ENCODE data around the gene MAPK6.

The MAPK6 gene

GRCh38 chr15:52066842-52067544 lies 48.0 kb downstream of the MAPK6 start:
- no peak overlapping the region for H3K4me3 ChIP-seq (ENCODE audit: insufficient read depth, low read depth, low read length)
- peaks cover 7% of the 10 kb centered on the region for H3K36me3 ChIP-seq (ENCODE audit: control insufficient read depth, insufficient read depth, low read length)
- no peak overlapping the region for H3K27ac ChIP-seq (ENCODE audit: insufficient read depth, low read depth, low read length, poor library complexity, severe bottlenecking)
- H3K4me1 ChIP-seq (ENCODE audit: control insufficient read depth, insufficient read depth, low read length), result no peaks in the 10 kb centered on the region
- H3K27me3 ChIP-seq (ENCODE audit: control insufficient read depth, insufficient read depth, low read length, poor library complexity, severe bottlenecking), result no peaks in the 10 kb centered on the region
- 98% methylated on average over 3 of the region's 3 CpGs for WGBS, 2 experiments
- H3K9me3 ChIP-seq (ENCODE audit: control insufficient read depth, low read length), result no peaks in the 10 kb centered on the region

GRCh38 chr15:52067545-52067926 lies 48.5 kb downstream of the MAPK6 start:
- H3K36me3 ChIP-seq (ENCODE audit: control insufficient read depth, insufficient read depth, low read length), result peaks cover 6% of the 10 kb centered on the region

GRCh38 chr15:52068004-52068615 lies 49.1 kb downstream of the MAPK6 start:
- Histone ChIP-seq H3K4me3 (ENCODE audit: insufficient read depth, low read depth, low read length) (no peak overlapping the region), H3K27ac (ENCODE audit: insufficient read depth, low read depth, low read length, poor library complexity, severe bottlenecking) (no peak overlapping the region), H3K27me3 (ENCODE audit: control insufficient read depth, insufficient read depth, low read length, poor library complexity, severe bottlenecking) (no peaks in the 10 kb centered on the region), H3K4me1 (ENCODE audit: control insufficient read depth, insufficient read depth, low read length) (no peaks in the 10 kb centered on the region), H3K9me3 (ENCODE audit: control insufficient read depth, low read length) (no peaks in the 10 kb centered on the region), H3K36me3 (ENCODE audit: control insufficient read depth, insufficient read depth, low read length) (peaks cover under 1% of the 10 kb centered on the region)
- 92 to 100% methylated on average over 2 of the region's 2 CpGs for WGBS, 2 experiments

More at GRCh38 chr15:52067545-52067926, 48.5 kb downstream of the MAPK6 start:
- no peaks in the 10 kb centered on the region for H3K9me3 ChIP-seq (ENCODE audit: control insufficient read depth, low read length)
- no peak overlapping the region for H3K4me3 ChIP-seq (ENCODE audit: insufficient read depth, low read depth, low read length)
- H3K4me1 ChIP-seq (ENCODE audit: control insufficient read depth, insufficient read depth, low read length), result no peaks in the 10 kb centered on the region
- no peaks in the 10 kb centered on the region for H3K27me3 ChIP-seq (ENCODE audit: control insufficient read depth, insufficient read depth, low read length, poor library complexity, severe bottlenecking)
- H3K27ac ChIP-seq (ENCODE audit: insufficient read depth, low read depth, low read length, poor library complexity, severe bottlenecking), result no peak overlapping the region

- WGBS, 2 experiments, result 87 to 89% methylated on average over 5 of the region's 5 CpGs
Measured at GRCh38 chr15:52069559-52069958, 50.5 kb downstream of the MAPK6 start.

GRCh38 chr15:52071570-52071969 lies 52.6 kb downstream of the MAPK6 start:
- Histone ChIP-seq H3K36me3 (ENCODE audit: control insufficient read depth, insufficient read depth, low read length) (no peaks in the 10 kb centered on the region), H3K27me3 (ENCODE audit: control insufficient read depth, insufficient read depth, low read length, poor library complexity, severe bottlenecking) (no peaks in the 10 kb centered on the region), H3K4me1 (ENCODE audit: control insufficient read depth, insufficient read depth, low read length) (no peaks in the 10 kb centered on the region), H3K4me3 (ENCODE audit: insufficient read depth, low read depth, low read length) (no peak overlapping the region), H3K27ac (ENCODE audit: insufficient read depth, low read depth, low read length, poor library complexity, severe bottlenecking) (no peak overlapping the region), H3K9me3 (ENCODE audit: control insufficient read depth, low read length) (no peaks in the 10 kb centered on the region)
- WGBS, 2 experiments, result 95 to 96% methylated on average over 10 of the region's 10 CpGs

More at GRCh38 chr15:52069559-52069958, 50.5 kb downstream of the MAPK6 start:
- Histone ChIP-seq H3K36me3 (ENCODE audit: control insufficient read depth, insufficient read depth, low read length) (no peaks in the 10 kb centered on the region), H3K9me3 (ENCODE audit: control insufficient read depth, low read length) (no peaks in the 10 kb centered on the region), H3K4me3 (ENCODE audit: insufficient read depth, low read depth, low read length) (no peak overlapping the region), H3K4me1 (ENCODE audit: control insufficient read depth, insufficient read depth, low read length) (no peaks in the 10 kb centered on the region), H3K27me3 (ENCODE audit: control insufficient read depth, insufficient read depth, low read length, poor library complexity, severe bottlenecking) (no peaks in the 10 kb centered on the region), H3K27ac (ENCODE audit: insufficient read depth, low read depth, low read length, poor library complexity, severe bottlenecking) (no peak overlapping the region)

- H3K36me3 ChIP-seq (ENCODE audit: control insufficient read depth, insufficient read depth, low read length), result no peaks in the 10 kb centered on the region
- no peaks in the 10 kb centered on the region for H3K27me3 ChIP-seq (ENCODE audit: control insufficient read depth, insufficient read depth, low read length, poor library complexity, severe bottlenecking)
- H3K4me3 ChIP-seq (ENCODE audit: insufficient read depth, low read depth, low read length), result no peak overlapping the region
- no peaks in the 10 kb centered on the region for H3K9me3 ChIP-seq (ENCODE audit: control insufficient read depth, low read length)
- 88 to 91% methylated on average over 11 of the region's 11 CpGs for WGBS, 2 experiments
- H3K27ac ChIP-seq (ENCODE audit: insufficient read depth, low read depth, low read length, poor library complexity, severe bottlenecking), result no peak overlapping the region
- H3K4me1 ChIP-seq (ENCODE audit: control insufficient read depth, insufficient read depth, low read length), result peaks cover under 1% of the 10 kb centered on the region
Measured at GRCh38 chr15:52076889-52077781, 58.1 kb downstream of the MAPK6 start.

- no peak overlapping the region for H3K27ac ChIP-seq (ENCODE audit: insufficient read depth, low read depth, low read length, poor library complexity, severe bottlenecking)
- no peaks in the 10 kb centered on the region for H3K36me3 ChIP-seq (ENCODE audit: control insufficient read depth, insufficient read depth, low read length)
- no peaks in the 10 kb centered on the region for H3K27me3 ChIP-seq (ENCODE audit: control insufficient read depth, insufficient read depth, low read length, poor library complexity, severe bottlenecking)
- no peaks in the 10 kb centered on the region for H3K9me3 ChIP-seq (ENCODE audit: control insufficient read depth, low read length)
- WGBS, 2 experiments, result 90 to 91% methylated on average over 10 of the region's 10 CpGs
- no peak overlapping the region for H3K4me3 ChIP-seq (ENCODE audit: insufficient read depth, low read depth, low read length)
- peaks cover 5% of the 10 kb centered on the region for H3K4me1 ChIP-seq (ENCODE audit: control insufficient read depth, insufficient read depth, low read length)
Measured at GRCh38 chr15:52078197-52078875, 59.3 kb downstream of the MAPK6 start.

- H3K27me3 ChIP-seq (ENCODE audit: control insufficient read depth, insufficient read depth, low read length, poor library complexity, severe bottlenecking), result no peaks in the 10 kb centered on the region
- WGBS, 2 experiments, result 45 to 52% methylated on average over 10 to 13 of the region's 13 CpGs
- peaks cover 5% of the 10 kb centered on the region for H3K4me1 ChIP-seq (ENCODE audit: control insufficient read depth, insufficient read depth, low read length)
- no peaks in the 10 kb centered on the region for H3K9me3 ChIP-seq (ENCODE audit: control insufficient read depth, low read length)
- no peak overlapping the region for H3K27ac ChIP-seq (ENCODE audit: insufficient read depth, low read depth, low read length, poor library complexity, severe bottlenecking)
- no peak overlapping the region for H3K4me3 ChIP-seq (ENCODE audit: insufficient read depth, low read depth, low read length)
- no peaks in the 10 kb centered on the region for H3K36me3 ChIP-seq (ENCODE audit: control insufficient read depth, insufficient read depth, low read length)
Measured at GRCh38 chr15:52078876-52079700, 60.1 kb downstream of the MAPK6 start.

GRCh38 chr15:52080031-52080430 lies 61.0 kb downstream of the MAPK6 start:
- Histone ChIP-seq H3K9me3 (ENCODE audit: control insufficient read depth, low read length) (no peaks in the 10 kb centered on the region), H3K36me3 (ENCODE audit: control insufficient read depth, insufficient read depth, low read length) (no peaks in the 10 kb centered on the region), H3K4me1 (ENCODE audit: control insufficient read depth, insufficient read depth, low read length) (peaks cover 5% of the 10 kb centered on the region), H3K4me3 (ENCODE audit: insufficient read depth, low read depth, low read length) (no peak overlapping the region), H3K27ac (ENCODE audit: insufficient read depth, low read depth, low read length, poor library complexity, severe bottlenecking) (no peak overlapping the region), H3K27me3 (ENCODE audit: control insufficient read depth, insufficient read depth, low read length, poor library complexity, severe bottlenecking) (no peaks in the 10 kb centered on the region)
- WGBS, 2 experiments, result 96 to 97% methylated on average over 5 of the region's 5 CpGs
